Erythroblast (primary cell): Measurements from ENCODE around the gene FRAT1.

Source experiments
- GATA1 ChIP-seq: IDR thresholded peaks from 2 replicates; pipeline ENCODE4 v1.6.1; 2011; ENCODE audit warnings: low read depth, mild to moderate bottlenecking, control low read depth, low read length, moderate library complexity
- POLR2A ChIP-seq: IDR thresholded peaks from 2 replicates; pipeline ENCODE4 v1.6.1; 2011; ENCODE audit warnings: mild to moderate bottlenecking, low read length

- no peak for TF ChIP-seq POLR2A
- TF ChIP-seq GATA1: no peak
These were observed 18.1 kb upstream of the FRAT1 start for GRCh38 chr10:97300980-97301379.
